ENCODE data around the gene TMEM178A.

TMEM178A gene

GRCh38 chr2:39717067-39717466 is 51.4 kb downstream of the TMEM178A start:
- CTCF ChIA-PET: no interaction called here
- no peak for DNase-seq (ENCODE audit: low spot score)
- no peak overlapping the region for H3K27ac ChIP-seq
- POLR2A ChIA-PET (ENCODE audit: low non-redundant PET): no interaction called here
- TF ChIP-seq CTCF (conservative IDR thresholded peaks at IDR 0.05; ENCODE audit: low read depth): no peak

DNA sequence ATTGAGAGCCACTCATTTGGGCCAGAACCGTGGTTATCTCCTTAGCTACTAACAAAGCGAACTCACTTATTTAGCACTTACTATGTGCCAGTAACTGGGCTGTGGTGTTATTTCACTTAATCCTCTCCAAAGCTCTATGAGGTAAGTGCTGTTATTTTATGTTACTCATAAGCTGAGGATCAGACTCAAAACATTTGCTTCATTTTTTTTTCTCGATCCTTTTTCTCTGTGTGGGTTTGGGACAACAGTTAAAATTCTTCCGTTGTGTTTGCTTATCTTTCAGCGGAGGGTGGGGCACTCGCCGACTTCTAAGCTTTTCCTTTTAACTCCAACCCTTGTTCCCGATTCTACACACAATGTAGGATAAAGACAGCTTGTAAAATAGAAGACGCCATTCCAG is 52.8 kb downstream of the TMEM178A start:
- POLR2A ChIA-PET (ENCODE audit: low non-redundant PET): no interaction called here
- no peak overlapping the region for H3K27ac ChIP-seq
- CTCF ChIA-PET: interaction anchor here (0.8 kb wide), 1 partner anchor 148 kb away, joined by 6 read pairs; no protein-coding TSS in a partner anchor
- no peak for DNase-seq (ENCODE audit: low spot score)
- no peak for TF ChIP-seq CTCF (conservative IDR thresholded peaks at IDR 0.05; ENCODE audit: low read depth)

- CTCF ChIA-PET: no interaction called here
These were observed 53.6 kb downstream of the TMEM178A start for GRCh38 chr2:39719317-39719716.

DNA sequence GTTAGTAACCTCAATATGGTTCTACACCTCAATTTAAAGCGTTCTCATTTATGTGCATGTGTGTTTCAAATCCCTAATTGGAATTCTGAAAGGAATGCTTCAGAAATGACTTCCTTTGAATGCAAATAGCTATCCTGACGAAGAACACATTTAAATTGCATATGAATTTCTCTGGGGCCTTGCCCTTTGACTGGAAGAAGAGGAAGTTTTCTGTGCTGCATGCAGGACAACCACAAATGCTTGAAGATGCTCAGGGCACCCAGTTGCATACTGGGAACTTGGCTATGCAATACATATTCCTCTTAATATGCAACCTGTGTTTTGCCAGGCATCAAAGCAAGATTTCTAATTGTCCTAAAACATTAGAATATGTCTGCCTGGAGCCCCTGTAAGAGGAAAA is 55.3 kb downstream of the TMEM178A start:
- POLR2A ChIA-PET (ENCODE audit: low non-redundant PET): no interaction called here
- TF ChIP-seq CTCF (conservative IDR thresholded peaks at IDR 0.05; ENCODE audit: low read depth): no peak
- CTCF ChIA-PET: no interaction called here
- no peak overlapping the region for H3K27ac ChIP-seq
- DNase-seq (ENCODE audit: low spot score): no peak

More at GRCh38 chr2:39719317-39719716, 53.6 kb downstream of the TMEM178A start:
- DNase-seq (ENCODE audit: low spot score): no peak
- no peak overlapping the region for H3K27ac ChIP-seq
- no peak for TF ChIP-seq CTCF (conservative IDR thresholded peaks at IDR 0.05; ENCODE audit: low read depth)
- POLR2A ChIA-PET (ENCODE audit: low non-redundant PET): no interaction called here

GRCh38 chr2:39723497-39723896 is 57.8 kb downstream of the TMEM178A start:
- POLR2A ChIA-PET (ENCODE audit: low non-redundant PET): no interaction called here
- DNase-seq (ENCODE audit: low spot score): no peak
- no peak for TF ChIP-seq CTCF (conservative IDR thresholded peaks at IDR 0.05; ENCODE audit: low read depth)
- no peak overlapping the region for H3K27ac ChIP-seq
- CTCF ChIA-PET: no interaction called here

DNA sequence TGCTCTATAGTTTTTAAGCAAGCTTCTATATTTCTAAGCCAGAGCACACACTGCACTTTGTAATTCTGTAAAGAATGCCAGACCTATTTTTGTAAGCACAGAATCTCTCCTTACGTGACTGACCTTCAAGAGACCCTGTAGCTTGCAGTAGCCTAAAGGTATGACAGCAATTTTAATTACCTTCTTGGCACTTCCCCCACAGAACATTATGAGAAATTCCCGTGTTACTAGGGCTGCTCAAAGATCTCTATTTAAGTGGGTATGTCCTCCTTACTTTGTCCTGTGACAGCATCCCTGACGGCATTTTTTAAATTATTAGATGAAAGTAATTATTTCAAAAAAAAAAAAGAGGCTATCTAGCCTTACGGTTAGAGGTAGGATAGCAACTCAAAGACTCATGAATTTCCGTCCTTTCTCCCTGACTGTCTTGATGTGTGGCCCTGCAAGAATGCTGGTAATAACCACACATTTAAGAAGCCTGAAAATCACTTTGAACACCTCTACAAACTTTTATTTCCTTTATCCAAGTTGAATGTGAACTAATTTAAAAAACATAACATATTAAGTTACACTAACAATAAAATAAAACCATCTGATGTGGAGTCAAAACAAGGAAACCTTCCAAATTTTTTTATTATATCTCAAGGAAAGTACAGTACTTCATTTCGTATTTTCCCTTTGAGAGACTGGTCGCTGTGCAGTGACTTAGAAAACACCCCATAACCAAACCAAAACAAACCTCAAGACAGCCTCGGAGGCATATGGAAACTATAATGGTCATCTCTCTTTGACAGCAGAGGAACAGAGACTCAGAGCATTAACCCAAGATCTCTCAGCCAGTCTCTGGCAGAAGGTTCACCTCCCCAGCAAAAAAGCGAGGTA is 58.5 kb downstream of the TMEM178A start:
- CTCF ChIA-PET: no interaction called here

More for the DNA sequence above, 58.5 kb downstream of the TMEM178A start:
- TF ChIP-seq CTCF (conservative IDR thresholded peaks at IDR 0.05; ENCODE audit: low read depth): no peak
- DNase-seq (ENCODE audit: low spot score): no peak
- H3K27ac ChIP-seq: no peak overlapping the region
- POLR2A ChIA-PET (ENCODE audit: low non-redundant PET): no interaction called here

All from RWPE1 (cell line).